GM12874 (cell line): Measurements from ENCODE around the gene TRAF3.

Source experiments
- TF ChIP-seq, protein P1 (sequence below): IDR thresholded peaks from 2 replicates; pipeline ENCODE4 v1.5.1; 2011; ENCODE audit warnings: low read depth, mild to moderate bottlenecking, control low read depth, low read length, moderate library complexity; ENCODE audit not compliant: insufficient read depth

Gene TRAF3

DNA sequence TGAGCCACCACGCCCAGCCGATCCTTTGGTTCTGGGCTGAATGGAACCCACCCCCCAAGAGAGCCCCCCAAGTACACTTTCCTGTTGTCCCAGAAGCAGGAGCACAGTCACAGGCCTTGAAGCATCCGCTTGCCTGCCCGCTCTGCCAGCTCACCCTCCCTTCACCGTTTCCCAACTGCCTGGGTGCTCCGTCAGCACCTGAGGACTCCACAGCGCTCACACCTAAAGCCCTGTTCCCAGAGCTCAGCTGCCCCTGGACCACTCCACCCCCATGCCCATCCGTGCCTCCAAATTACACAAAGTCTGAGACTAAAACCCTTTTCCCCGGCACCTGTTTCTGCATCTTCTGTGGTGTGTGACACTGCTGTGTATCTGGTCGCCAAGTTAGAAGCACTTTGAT lies 44.3 kb upstream of the TRAF3 start:
- TF ChIP-seq, protein P1, sequence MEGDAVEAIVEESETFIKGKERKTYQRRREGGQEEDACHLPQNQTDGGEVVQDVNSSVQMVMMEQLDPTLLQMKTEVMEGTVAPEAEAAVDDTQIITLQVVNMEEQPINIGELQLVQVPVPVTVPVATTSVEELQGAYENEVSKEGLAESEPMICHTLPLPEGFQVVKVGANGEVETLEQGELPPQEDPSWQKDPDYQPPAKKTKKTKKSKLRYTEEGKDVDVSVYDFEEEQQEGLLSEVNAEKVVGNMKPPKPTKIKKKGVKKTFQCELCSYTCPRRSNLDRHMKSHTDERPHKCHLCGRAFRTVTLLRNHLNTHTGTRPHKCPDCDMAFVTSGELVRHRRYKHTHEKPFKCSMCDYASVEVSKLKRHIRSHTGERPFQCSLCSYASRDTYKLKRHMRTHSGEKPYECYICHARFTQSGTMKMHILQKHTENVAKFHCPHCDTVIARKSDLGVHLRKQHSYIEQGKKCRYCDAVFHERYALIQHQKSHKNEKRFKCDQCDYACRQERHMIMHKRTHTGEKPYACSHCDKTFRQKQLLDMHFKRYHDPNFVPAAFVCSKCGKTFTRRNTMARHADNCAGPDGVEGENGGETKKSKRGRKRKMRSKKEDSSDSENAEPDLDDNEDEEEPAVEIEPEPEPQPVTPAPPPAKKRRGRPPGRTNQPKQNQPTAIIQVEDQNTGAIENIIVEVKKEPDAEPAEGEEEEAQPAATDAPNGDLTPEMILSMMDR, result no peak

DNA sequence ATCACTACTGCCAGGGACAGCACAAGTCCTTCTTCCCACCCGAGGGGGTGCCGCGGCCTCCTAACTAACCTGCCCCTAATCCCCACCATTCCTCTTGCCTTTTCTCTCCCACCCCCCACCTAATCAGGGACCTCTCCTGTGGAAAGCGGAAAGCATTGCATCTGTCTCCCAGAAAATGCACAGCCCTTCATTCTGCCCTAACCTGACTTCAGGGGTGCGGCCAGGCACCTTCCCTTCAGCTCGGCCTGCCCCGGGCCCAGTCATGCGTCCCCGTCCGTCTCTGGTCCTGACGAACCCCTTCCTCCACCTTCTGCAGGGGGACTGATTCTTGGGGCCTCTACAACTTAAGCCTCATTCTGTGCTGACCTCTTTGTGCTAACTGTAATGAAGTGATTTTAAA lies 43.9 kb upstream of the TRAF3 start:
- TF ChIP-seq, protein P1, result no peak

- TF ChIP-seq, protein P1, result no peak
Observed at GRCh38 chr14:102734436-102734835, 42.8 kb upstream of the TRAF3 start.

DNA sequence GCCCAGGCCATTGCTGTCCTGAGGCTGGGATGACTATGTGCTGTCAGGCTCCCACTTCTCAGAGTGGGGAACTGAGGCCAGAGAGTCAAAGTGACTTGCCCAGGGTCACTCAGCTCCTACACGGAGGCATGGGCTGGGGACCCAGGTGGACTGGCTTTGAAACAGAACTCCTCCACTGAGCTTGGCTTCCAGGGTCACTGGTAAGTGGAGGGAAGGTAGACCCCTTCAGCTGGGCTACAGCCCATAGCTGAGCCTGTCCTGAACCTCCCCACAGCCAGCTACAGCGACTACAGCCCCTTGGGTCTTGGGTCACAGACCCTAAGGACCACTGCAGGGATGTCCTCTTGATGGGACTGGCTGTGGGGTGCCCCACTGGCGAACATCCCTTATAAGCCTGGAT lies 40.3 kb upstream of the TRAF3 start:
- TF ChIP-seq, protein P1, result no peak

DNA sequence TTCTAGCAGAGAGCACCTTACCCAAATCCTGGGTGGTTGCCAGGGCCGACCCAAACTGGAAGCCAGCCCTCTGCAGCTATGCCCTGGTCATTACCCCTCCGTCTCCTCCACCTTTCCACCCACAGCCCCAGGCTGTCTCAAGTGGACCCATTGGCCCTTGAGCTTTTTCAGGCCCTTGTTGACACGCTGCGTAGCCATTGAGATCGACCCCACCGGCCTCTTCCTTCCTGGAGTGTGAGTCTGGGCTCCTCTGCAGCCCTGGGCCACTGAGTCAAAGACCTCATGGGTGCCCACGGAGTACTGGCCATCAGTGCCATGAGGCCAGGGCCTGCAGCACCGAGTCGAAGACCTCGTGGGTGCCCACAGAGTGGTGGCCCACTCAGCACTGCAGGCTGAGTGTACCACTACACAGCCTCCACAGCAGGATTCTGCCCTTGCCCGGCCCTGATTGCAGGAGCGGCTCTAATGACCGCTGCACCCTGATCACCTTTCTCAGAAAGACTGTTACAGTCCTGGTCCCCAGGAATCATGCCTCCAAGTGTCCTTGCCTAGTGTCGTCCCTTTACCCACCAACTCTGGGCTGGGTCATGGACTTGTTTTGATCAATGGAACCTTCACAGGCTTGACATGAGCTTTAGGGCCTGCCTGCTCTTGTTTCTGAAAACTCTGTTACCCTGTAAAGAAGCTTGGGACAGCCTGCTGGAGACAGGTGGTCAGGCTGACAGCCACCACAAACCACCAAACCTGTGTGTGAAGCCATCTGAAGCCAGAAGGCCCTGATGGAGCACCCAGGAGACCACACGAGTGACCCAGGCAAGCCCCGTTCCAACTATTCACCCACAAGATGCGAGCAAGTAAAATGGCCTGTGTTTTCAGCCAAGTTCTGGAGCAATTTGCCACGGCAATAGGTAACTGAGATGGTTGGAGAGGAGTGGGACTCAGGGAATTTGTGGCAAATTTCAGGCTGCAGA lies 39.6 kb upstream of the TRAF3 start:
- TF ChIP-seq, protein P1, result no peak

DNA sequence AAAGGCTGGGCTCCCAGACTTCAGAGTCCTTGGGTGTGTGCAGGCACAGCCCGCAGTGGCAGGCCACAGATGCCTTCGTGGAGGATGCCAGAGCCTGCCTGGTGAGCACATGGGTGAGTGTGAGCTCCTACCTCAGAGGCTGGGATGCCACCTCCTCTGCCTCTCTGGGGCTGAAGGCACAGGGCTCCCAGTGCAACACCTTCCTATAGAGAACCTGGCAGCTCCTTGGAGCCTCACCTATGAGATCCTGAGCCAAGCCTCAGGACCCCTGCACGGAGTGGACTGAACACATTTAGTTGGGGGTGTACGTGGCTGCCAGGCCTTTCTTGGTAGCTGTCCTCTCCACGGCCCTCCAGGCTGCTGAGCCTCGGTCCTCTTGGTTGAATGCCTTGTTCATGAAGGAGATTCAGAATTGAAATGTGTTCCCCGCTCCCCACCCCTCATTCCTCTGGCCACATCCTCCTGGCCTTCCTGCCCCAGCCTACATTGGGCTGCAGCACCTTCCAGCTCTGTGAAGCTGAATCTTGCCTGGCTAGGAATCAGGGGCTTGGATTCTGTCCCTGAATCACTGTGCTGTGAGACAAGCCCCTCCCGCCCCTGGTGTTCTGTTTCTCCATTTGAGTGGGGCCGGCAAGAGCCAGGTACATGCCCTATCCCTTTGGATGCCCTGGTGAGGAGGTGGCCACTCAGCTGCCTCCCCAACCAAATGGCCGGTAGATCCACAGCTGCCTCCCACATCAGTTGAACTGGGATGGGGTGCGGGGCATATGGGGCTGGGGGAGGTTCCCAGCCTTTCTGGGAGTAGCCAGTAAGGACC lies 38.7 kb upstream of the TRAF3 start:
- TF ChIP-seq, protein P1, result no peak

DNA sequence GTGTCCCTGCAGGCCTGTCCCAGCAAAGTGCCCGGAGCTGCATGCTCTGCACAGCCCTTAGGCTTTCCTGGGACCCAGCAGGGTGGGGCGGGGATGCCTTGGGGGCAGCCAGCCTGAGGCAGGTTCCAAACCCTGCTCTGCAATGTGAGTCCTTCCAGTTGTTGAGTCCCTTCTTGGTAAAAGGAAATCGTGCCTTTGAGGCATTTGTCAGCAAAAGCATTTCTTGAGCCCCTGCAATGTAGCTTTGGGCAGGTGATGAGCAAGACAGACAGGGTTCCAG lies 38.1 kb upstream of the TRAF3 start:
- TF ChIP-seq, protein P1, result no peak
